Panc1 (cell line): ENCODE results near the gene B3GLCT. TPM values are rescaled to one million over a fixed set of nuclear protein-coding genes. Genes with fewer than 3 reads are reported as not detected.

Experiments
- ATAC-seq: fragments of 200-7000 bp; cut with Tn5 transposase; 2 replicates; pipeline ENCODE4 v1.9.1; 2020; ENCODE audit warnings: mild to moderate bottlenecking, moderate library complexity
- BruUV-seq: library from RNA; stranded (reverse); fragments of 400-500 nt; replicated peaks from 2 replicates; lab custom pipeline; 2021; lab: Mats Ljungman, UMichigan
- CTCF ChIA-PET: fragments of 300-600 bp; sonication (Branson Sonifier 250); formaldehyde crosslinking; loops from one replicate; lab custom pipeline; 2022; ENCODE audit warnings: antibody characterized with exemption; lab: Charles Lee
- POLR2A ChIA-PET: fragments of 300-600 bp; sonication (Branson Sonifier 250); formaldehyde crosslinking; loops from one replicate; lab custom pipeline; 2022; ENCODE audit warnings: antibody characterized with exemption; lab: Charles Lee
- DNase-seq: peaks from one replicate; pipeline ENCODE4 v3.0.0-alpha.2; 2010; ENCODE audit warnings: low read depth, low spot score
- H3K27ac ChIP-seq: 2 replicates; pipeline ENCODE4 v1.5.1; 2011; ENCODE audit warnings: mild to moderate bottlenecking, low read length, inconsistent platforms
- H3K27me3 ChIP-seq: fragments of 200-500 bp; sonication (Bioruptor generic); 2 replicates; pipeline ENCODE4 v1.6.0; 2014; ENCODE audit warnings: low read length, inconsistent platforms; ENCODE audit not compliant: control insufficient read depth, insufficient read depth
- H3K36me3 ChIP-seq: fragments of 200-500 bp; sonication (Bioruptor generic); 2 replicates; pipeline ENCODE4 v1.5.1; 2014; ENCODE audit warnings: inconsistent platforms, mild to moderate bottlenecking, low read length, moderate library complexity; ENCODE audit not compliant: control insufficient read depth, insufficient read depth
- H3K4me1 ChIP-seq: 2 replicates; pipeline ENCODE4 v1.5.1; 2011; ENCODE audit warnings: inconsistent platforms, mild to moderate bottlenecking, low read length, moderate library complexity; ENCODE audit not compliant: control insufficient read depth, insufficient read depth
- H3K4me3 ChIP-seq, 2 experiments: 2 replicates each; pipeline ENCODE4 v1.5.1; 2011 to 2012; ENCODE audit warnings: low read depth in 2 of 2, low read length in 2 of 2, mild to moderate bottlenecking in 2 of 2, inconsistent platforms in 1 of 2, moderate library complexity in 1 of 2
- H3K9me3 ChIP-seq: fragments of 200-500 bp; sonication (Bioruptor generic); 2 replicates; pipeline ENCODE4 v1.5.1; 2014; ENCODE audit warnings: low read depth, mild to moderate bottlenecking, inconsistent platforms, low read length, moderate library complexity; ENCODE audit not compliant: control insufficient read depth, insufficient read depth
- POLR2AphosphoS5 ChIP-seq: IDR thresholded peaks from 2 replicates; pipeline ENCODE4 v1.6.1; 2012; ENCODE audit warnings: mild to moderate bottlenecking, low read depth, low read length, moderate library complexity
- SIN3A ChIP-seq: IDR thresholded peaks from 2 replicates; pipeline ENCODE4 v1.6.1; 2012; ENCODE audit warnings: low read depth, mild to moderate bottlenecking, low read length, moderate library complexity, borderline replicate concordance; ENCODE audit not compliant: insufficient read depth
- TCF7L2 ChIP-seq: IDR thresholded peaks from 2 replicates; pipeline ENCODE4 v1.6.1; 2011; ENCODE audit warnings: mild to moderate bottlenecking, low read depth, low read length, inconsistent platforms
- in situ Hi-C: cut with HindIII; loops from 2 replicates; pipeline ENCODE4 v1.10.0; 2016; ENCODE audit warnings: low sequenced_read_pairs, low pct_unique_long_range_greater_than_20kb
- intact Hi-C: fragments of 100-400 bp; cut with micrococcal nuclease; formaldehyde crosslinking; loops from one replicate; pipeline ENCODE4 v1.10.0; 2022; ENCODE audit not compliant: unreplicated experiment
- total RNA-seq: library from RNA; stranded (reverse); gene quantifications from one replicate; pipeline ENCODE4 v1.2.1, GENCODE V29; 2021; ENCODE audit not compliant: unreplicated experiment
- TF ChIP-seq, protein P1 (sequence below): fragments of 450-650 bp; IDR thresholded peaks from 2 replicates; pipeline ENCODE4 v1.5.1; 2017; ENCODE audit warnings: mild to moderate bottlenecking
- TF ChIP-seq, protein P2 (sequence below), 2 experiments: IDR thresholded peaks; 2 replicates each; pipeline ENCODE4 v1.6.1; 2011 to 2012; ENCODE audit warnings: low read depth in 2 of 2, control low read depth in 1 of 2, low read length in 1 of 2, mild to moderate bottlenecking in 1 of 2, moderate library complexity in 1 of 2; ENCODE audit not compliant: insufficient read depth in 1 of 2

The B3GLCT gene
- total RNA-seq, 1 experiment from 2014 or later = 16.5 TPM

DNA sequence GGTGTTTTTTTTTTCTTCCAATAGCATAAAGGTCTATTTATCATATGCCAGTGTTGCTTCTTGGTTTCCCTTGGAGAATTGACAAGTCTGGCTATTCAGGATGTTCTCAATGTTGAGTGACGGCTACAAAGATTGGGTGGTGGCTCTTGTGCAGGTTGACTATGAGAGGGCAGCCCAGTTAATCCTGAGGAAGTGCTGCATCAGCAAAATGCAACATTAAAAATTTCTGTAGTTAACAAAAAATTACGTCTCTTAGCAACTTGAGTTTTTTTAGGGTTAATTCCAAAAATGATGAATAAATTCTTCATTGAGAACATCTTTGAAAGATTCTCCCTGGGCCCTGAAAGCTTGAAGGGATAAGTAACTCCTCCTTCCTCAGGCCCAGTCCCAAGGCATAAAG is 147.1 kb downstream of the B3GLCT start:
- H3K27ac ChIP-seq = no peak overlapping the region
- CTCF ChIA-PET = no interaction called here
- DNase-seq (no peak), ATAC-seq (no peak)
- H3K4me3 ChIP-seq = no peak overlapping the region
- no peaks in the 10 kb centered on the region for H3K36me3 ChIP-seq
- no peaks in the 10 kb centered on the region for H3K9me3 ChIP-seq
- intact Hi-C loops = no loop called here
- in situ Hi-C loops = no loop called here
- POLR2A ChIA-PET = no interaction called here
- TF ChIP-seq, protein P1, sequence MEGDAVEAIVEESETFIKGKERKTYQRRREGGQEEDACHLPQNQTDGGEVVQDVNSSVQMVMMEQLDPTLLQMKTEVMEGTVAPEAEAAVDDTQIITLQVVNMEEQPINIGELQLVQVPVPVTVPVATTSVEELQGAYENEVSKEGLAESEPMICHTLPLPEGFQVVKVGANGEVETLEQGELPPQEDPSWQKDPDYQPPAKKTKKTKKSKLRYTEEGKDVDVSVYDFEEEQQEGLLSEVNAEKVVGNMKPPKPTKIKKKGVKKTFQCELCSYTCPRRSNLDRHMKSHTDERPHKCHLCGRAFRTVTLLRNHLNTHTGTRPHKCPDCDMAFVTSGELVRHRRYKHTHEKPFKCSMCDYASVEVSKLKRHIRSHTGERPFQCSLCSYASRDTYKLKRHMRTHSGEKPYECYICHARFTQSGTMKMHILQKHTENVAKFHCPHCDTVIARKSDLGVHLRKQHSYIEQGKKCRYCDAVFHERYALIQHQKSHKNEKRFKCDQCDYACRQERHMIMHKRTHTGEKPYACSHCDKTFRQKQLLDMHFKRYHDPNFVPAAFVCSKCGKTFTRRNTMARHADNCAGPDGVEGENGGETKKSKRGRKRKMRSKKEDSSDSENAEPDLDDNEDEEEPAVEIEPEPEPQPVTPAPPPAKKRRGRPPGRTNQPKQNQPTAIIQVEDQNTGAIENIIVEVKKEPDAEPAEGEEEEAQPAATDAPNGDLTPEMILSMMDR = no peak
- no peak for TF ChIP-seq TCF7L2
- TF ChIP-seq, protein P2, sequence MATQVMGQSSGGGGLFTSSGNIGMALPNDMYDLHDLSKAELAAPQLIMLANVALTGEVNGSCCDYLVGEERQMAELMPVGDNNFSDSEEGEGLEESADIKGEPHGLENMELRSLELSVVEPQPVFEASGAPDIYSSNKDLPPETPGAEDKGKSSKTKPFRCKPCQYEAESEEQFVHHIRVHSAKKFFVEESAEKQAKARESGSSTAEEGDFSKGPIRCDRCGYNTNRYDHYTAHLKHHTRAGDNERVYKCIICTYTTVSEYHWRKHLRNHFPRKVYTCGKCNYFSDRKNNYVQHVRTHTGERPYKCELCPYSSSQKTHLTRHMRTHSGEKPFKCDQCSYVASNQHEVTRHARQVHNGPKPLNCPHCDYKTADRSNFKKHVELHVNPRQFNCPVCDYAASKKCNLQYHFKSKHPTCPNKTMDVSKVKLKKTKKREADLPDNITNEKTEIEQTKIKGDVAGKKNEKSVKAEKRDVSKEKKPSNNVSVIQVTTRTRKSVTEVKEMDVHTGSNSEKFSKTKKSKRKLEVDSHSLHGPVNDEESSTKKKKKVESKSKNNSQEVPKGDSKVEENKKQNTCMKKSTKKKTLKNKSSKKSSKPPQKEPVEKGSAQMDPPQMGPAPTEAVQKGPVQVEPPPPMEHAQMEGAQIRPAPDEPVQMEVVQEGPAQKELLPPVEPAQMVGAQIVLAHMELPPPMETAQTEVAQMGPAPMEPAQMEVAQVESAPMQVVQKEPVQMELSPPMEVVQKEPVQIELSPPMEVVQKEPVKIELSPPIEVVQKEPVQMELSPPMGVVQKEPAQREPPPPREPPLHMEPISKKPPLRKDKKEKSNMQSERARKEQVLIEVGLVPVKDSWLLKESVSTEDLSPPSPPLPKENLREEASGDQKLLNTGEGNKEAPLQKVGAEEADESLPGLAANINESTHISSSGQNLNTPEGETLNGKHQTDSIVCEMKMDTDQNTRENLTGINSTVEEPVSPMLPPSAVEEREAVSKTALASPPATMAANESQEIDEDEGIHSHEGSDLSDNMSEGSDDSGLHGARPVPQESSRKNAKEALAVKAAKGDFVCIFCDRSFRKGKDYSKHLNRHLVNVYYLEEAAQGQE (IDR thresholded peaks at IDR 0.05; ENCODE audit: insufficient read depth in 1 of 2, low read depth in 2 of 2, low read length in 1 of 2) = no peak
- no peak for TF ChIP-seq SIN3A
- no peak for TF ChIP-seq POLR2AphosphoS5
- H3K27me3 ChIP-seq = no peaks in the 10 kb centered on the region
- BruUV-seq = no TSS peak
- H3K4me1 ChIP-seq = no peaks in the 10 kb centered on the region

DNA sequence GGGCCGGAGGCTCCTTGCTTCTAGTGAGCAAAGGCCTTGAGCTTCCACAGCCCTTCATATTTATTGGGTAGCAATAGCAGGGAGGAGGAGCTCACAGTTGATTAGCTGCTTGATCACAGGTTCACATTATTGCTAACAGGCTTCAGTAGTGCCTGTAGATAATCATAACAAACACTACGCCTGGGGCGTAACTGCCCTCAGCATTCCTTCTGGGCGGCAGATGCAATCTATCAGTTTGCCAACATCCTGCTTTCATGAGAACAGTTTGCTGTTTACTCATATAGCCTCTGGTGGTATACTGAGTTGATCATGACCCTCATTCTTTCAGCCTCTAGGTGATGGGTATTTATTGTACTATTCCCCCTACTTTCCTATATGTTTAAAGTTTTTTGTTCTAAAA is 149.4 kb downstream of the B3GLCT start:
- in situ Hi-C loops = no loop called here
- DNase-seq = no peak
- no peak overlapping the region for H3K27ac ChIP-seq
- no peak for ATAC-seq
- CTCF ChIA-PET = no interaction called here
- H3K36me3 ChIP-seq = no peaks in the 10 kb centered on the region
- H3K4me3 ChIP-seq = no peak overlapping the region
- no peaks in the 10 kb centered on the region for H3K9me3 ChIP-seq
- intact Hi-C loops = no loop called here
- TF ChIP-seq TCF7L2 (no peak), POLR2AphosphoS5 (no peak), SIN3A (no peak)
- TF ChIP-seq, protein P1 = no peak
- TF ChIP-seq, protein P2 (IDR thresholded peaks at IDR 0.05; ENCODE audit: insufficient read depth in 1 of 2, low read depth in 2 of 2, low read length in 1 of 2) = no peak
- no TSS peak for BruUV-seq
- POLR2A ChIA-PET = no interaction called here
- no peaks in the 10 kb centered on the region for H3K4me1 ChIP-seq
- no peaks in the 10 kb centered on the region for H3K27me3 ChIP-seq
